B cell (primary cell): ENCODE data around the gene PCDHA10. TPM values are rescaled to one million over a fixed set of nuclear protein-coding genes. Genes with fewer than 3 reads are reported as not detected.
"Not testable (repeated sequence)": the region's sequence is repeated elsewhere in the genome, so short reads cannot be mapped to it uniquely, and the experiment has no call there.

Source experiments
- ATAC-seq: fragments of 200-7000 bp; cut with Tn5 transposase; one replicate; pipeline ENCODE4 v1.10.0; 2021; ENCODE audit warnings: low read depth, mild to moderate bottlenecking, moderate number of reproducible peaks, moderate library complexity
- CTCF ChIA-PET: fragments of 350-600 bp; sonication (Branson Sonifier 250); formaldehyde crosslinking; loops from one replicate; lab custom pipeline; 2021; ENCODE audit warnings: antibody characterized with exemption, inconsistent platforms; lab: Charles Lee
- POLR2A ChIA-PET: fragments of 350-600 bp; sonication (Branson Sonifier 250); formaldehyde crosslinking; loops from one replicate; lab custom pipeline; 2021; ENCODE audit warnings: antibody characterized with exemption; lab: Charles Lee
- DNase-seq: peaks from one replicate; pipeline ENCODE4 v3.0.0; 2013
- H2AFZ ChIP-seq: 2 replicates; pipeline ENCODE4 v1.6.1; 2012; ENCODE audit warnings: mild to moderate bottlenecking, low read depth, low read length; ENCODE audit not compliant: insufficient read depth, poor library complexity, severe bottlenecking
- H3K27ac ChIP-seq, 2 donors: 1 replicate in 1 of 2; 2 replicates in 1 of 2; pipeline ENCODE4 v1.5.1; 2012 to 2013; ENCODE audit warnings: low read length in 2 of 2, mild to moderate bottlenecking in 2 of 2, moderate library complexity in 1 of 2
- H3K27me3 ChIP-seq, 4 experiments: fragments of 200-600 bp in 1 of 4; sonication (generic) in 1 of 4; replicated peaks in 1 of 4; 1 replicate in 2 of 4; 2 replicates in 2 of 4; pipeline versions ENCODE4 v1.6.1 to v1.7.0; 2013 to 2016; ENCODE audit warnings: low read length in 3 of 4, mild to moderate bottlenecking in 2 of 4, mixed read lengths in 1 of 4, moderate library complexity in 1 of 4; ENCODE audit not compliant: insufficient read depth in 4 of 4, control insufficient read depth in 3 of 4; ENCODE audit errors: control extremely low read depth in 1 of 4
- H3K36me3 ChIP-seq, 2 experiments: replicated peaks in 1 of 2; 1 replicate in 1 of 2; 2 replicates in 1 of 2; pipeline versions ENCODE4 v1.6.1 to v1.7.1; 2013; ENCODE audit warnings: low read length in 1 of 2; ENCODE audit not compliant: insufficient read depth in 2 of 2, control insufficient read depth in 1 of 2; ENCODE audit errors: control extremely low read depth in 1 of 2, extremely low read depth in 1 of 2
- H3K4me1 ChIP-seq, 2 donors: fragments of 200-600 bp in 1 of 2; sonication (generic) in 1 of 2; 1 replicate in 1 of 2; 2 replicates in 1 of 2; pipeline versions ENCODE4 v1.5.1 to v1.6.1; 2013 to 2017; ENCODE audit warnings: low read length in 2 of 2; ENCODE audit not compliant: control insufficient read depth in 2 of 2, insufficient read depth in 2 of 2
- H3K4me2 ChIP-seq: replicated peaks from 2 replicates; pipeline ENCODE3; 2012; ENCODE audit warnings: mild to moderate bottlenecking, low read depth, low read length; ENCODE audit not compliant: poor library complexity, severe bottlenecking
- H3K4me3 ChIP-seq, 5 experiments: fragments of 200-600 bp in 1 of 5; sonication (generic) in 1 of 5; 1 replicate in 3 of 5; 2 replicates in 2 of 5; pipeline versions ENCODE4 v1.5.1 to v1.7.0; 2011 to 2016; ENCODE audit warnings: low read length in 4 of 5, mild to moderate bottlenecking in 4 of 5, low read depth in 2 of 5, control low read depth in 1 of 5, moderate library complexity in 1 of 5; ENCODE audit not compliant: insufficient read depth in 1 of 5; ENCODE audit errors: control extremely low read depth in 1 of 5, extremely low read depth in 1 of 5
- H3K79me2 ChIP-seq: fragments of 200-600 bp; sonication (generic); one replicate; pipeline ENCODE4 v1.6.0; 2016; ENCODE audit warnings: low read length; ENCODE audit not compliant: control insufficient read depth, insufficient read depth
- H3K9ac ChIP-seq: fragments of 200-600 bp; sonication (generic); 2 replicates; pipeline ENCODE4 v1.6.1; 2017; ENCODE audit warnings: mild to moderate bottlenecking, low read length, moderate library complexity
- H3K9me3 ChIP-seq, 3 donors: one replicate each; pipeline versions ENCODE4 v1.6.1 to v1.7.1; 2013; ENCODE audit warnings: low read length in 2 of 3; ENCODE audit not compliant: control insufficient read depth in 2 of 3, insufficient read depth in 1 of 3; ENCODE audit errors: control extremely low read depth in 1 of 3
- H4K20me1 ChIP-seq: 2 replicates; pipeline ENCODE4 v1.6.0; 2012; ENCODE audit warnings: mild to moderate bottlenecking, low read length; ENCODE audit not compliant: insufficient read depth, control insufficient read depth, poor library complexity, severe bottlenecking
- H3K27ac Mint-ChIP-seq: one replicate; pipeline ENCODE4 v1.8.0; 2021; ENCODE audit warnings: mixed read lengths
- H3K27me3 Mint-ChIP-seq: one replicate; pipeline ENCODE4 v1.8.0; 2021; ENCODE audit warnings: mixed read lengths
- H3K4me1 Mint-ChIP-seq: one replicate; pipeline ENCODE4 v1.8.0; 2021; ENCODE audit warnings: mixed read lengths
- H3K4me3 Mint-ChIP-seq: one replicate; pipeline ENCODE4 v1.8.0; 2021; ENCODE audit warnings: mixed read lengths
- H3K9me3 Mint-ChIP-seq: one replicate; pipeline ENCODE4 v1.8.0; 2022; ENCODE audit warnings: mixed read lengths; ENCODE audit not compliant: insufficient read depth
- EZH2 ChIP-seq: IDR thresholded peaks from 2 replicates; pipeline ENCODE4 v1.6.1; 2012; ENCODE audit warnings: borderline replicate concordance, low read depth, mild to moderate bottlenecking, moderate library complexity, low read length; ENCODE audit not compliant: insufficient read depth, poor library complexity, severe bottlenecking
- WGBS: methylation state at CpG from one replicate; pipeline ENCODE4 v1.1.5; 2013; ENCODE audit warnings: missing lambda C conversion rate; ENCODE audit not compliant: insufficient coverage; 5-methylcytosine and 5-hydroxymethylcytosine counted together
- intact Hi-C: fragments of 100-400 bp; cut with micrococcal nuclease; formaldehyde crosslinking; loops from one replicate; pipeline ENCODE4 v1.10.0; 2022
- polyA plus RNA-seq: library from polyadenylated mRNA; depleted of rRNA; stranded (reverse); fragments of >200 nt; gene quantifications from 2 replicates; pipeline ENCODE4 v1.2.3, GENCODE V29; 2012
- total RNA-seq, 2 donors: library from RNA; stranded (reverse); fragments of 120-200 nt in 1 of 2; gene quantifications; 1 replicate in 1 of 2; 2 replicates in 1 of 2; pipeline versions ENCODE4 v1.2.3 to v1.2.4, GENCODE V29; 2013 to 2022
- TF ChIP-seq, protein P1 (sequence below): fragments of 200-600 bp; IDR thresholded peaks from one replicate; pipeline ENCODE4 v1.8.0; 2022; ENCODE audit warnings: antibody characterized with exemption, mild to moderate bottlenecking

The PCDHA10 gene
- total and polyA plus RNA-seq, 2 donors (not counting 1 experiment from before 2014, with no cell fraction given), result not detected

DNA sequence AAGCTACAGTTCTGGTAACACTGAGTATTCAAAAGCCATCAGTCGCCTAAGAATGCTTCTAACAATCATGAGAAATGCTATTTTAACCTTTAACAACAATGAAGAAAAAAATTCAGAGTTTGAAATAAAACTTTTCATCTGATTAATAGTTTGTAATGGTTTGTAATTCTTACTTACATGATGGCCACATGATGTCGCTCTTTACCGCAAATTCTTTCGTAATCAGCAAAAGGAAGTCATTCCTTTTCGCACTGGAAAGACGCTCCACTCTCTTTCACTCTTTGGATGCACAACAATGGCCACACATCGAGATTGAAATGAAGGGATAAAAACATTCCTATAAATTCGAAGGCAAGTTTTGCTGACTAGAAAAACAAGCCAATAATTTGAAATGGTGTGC, 21.7 kb upstream of the PCDHA10 start, which contains the start of gene PCDHA7:
TSS of gene PCDHA7 (plus strand) at position 277 of the 400 bp plus-strand sequence. CDS start at position 392, 115 bp downstream.
- intact Hi-C loops, result no loop called here
- H3K27ac Mint-ChIP-seq, result no peak within 1 kb of the TSS
- H3K4me3 Mint-ChIP-seq, result no peak within 1 kb of the TSS
- 30% methylated on average over 3 of the region's 8 CpGs for WGBS
- Histone ChIP-seq H3K27ac (no peak within 1 kb of the TSS), H2AFZ (no peak within 1 kb of the TSS), H3K9me3 (peaks cover 0 to 34% (median 7%) of the 10 kb centered on the region in 3 donors), H3K27me3 (peaks cover 0 to 10% (median 4%) of the 10 kb centered on the region in 4 experiments), H3K4me2 (no peak within 1 kb of the TSS), H3K9ac (no peak within 1 kb of the TSS), H3K36me3 (no peaks in the 10 kb centered on the region), H3K4me3 (no peak within 1 kb of the TSS), H4K20me1 (no peaks in the 10 kb centered on the region), H3K4me1 (no peaks in the 10 kb centered on the region), H3K79me2 (no peaks in the 10 kb centered on the region)
- ChIA-PET CTCF (no interaction called here), POLR2A (no interaction called here)
- TF ChIP-seq EZH2, result no peak
- TF ChIP-seq, protein P1, sequence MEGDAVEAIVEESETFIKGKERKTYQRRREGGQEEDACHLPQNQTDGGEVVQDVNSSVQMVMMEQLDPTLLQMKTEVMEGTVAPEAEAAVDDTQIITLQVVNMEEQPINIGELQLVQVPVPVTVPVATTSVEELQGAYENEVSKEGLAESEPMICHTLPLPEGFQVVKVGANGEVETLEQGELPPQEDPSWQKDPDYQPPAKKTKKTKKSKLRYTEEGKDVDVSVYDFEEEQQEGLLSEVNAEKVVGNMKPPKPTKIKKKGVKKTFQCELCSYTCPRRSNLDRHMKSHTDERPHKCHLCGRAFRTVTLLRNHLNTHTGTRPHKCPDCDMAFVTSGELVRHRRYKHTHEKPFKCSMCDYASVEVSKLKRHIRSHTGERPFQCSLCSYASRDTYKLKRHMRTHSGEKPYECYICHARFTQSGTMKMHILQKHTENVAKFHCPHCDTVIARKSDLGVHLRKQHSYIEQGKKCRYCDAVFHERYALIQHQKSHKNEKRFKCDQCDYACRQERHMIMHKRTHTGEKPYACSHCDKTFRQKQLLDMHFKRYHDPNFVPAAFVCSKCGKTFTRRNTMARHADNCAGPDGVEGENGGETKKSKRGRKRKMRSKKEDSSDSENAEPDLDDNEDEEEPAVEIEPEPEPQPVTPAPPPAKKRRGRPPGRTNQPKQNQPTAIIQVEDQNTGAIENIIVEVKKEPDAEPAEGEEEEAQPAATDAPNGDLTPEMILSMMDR, result no peak
- DNase-seq (no peak), ATAC-seq (no peak)
- peaks cover 3% of the 10 kb centered on the region for H3K9me3 Mint-ChIP-seq
- no peaks in the 10 kb centered on the region for H3K4me1 Mint-ChIP-seq
- H3K27me3 Mint-ChIP-seq, result peaks cover 22% of the 10 kb centered on the region

- Histone ChIP-seq H3K9me3 (peaks cover 0 to 29% (median 7%) of the 10 kb centered on the region in 3 donors), H3K27me3 (peaks cover 0 to 10% (median 4%) of the 10 kb centered on the region in 4 experiments)
- intact Hi-C loops, H3K27ac ChIP-seq, H3K36me3 ChIP-seq, H3K27ac Mint-ChIP-seq, H3K4me1 ChIP-seq, H3K4me2 ChIP-seq, DNase-seq, POLR2A ChIA-PET, H4K20me1 ChIP-seq, H3K79me2 ChIP-seq, H2AFZ ChIP-seq, H3K4me3 Mint-ChIP-seq, ATAC-seq, H3K4me1 Mint-ChIP-seq, H3K9ac ChIP-seq, CTCF ChIA-PET, H3K9me3 Mint-ChIP-seq, H3K4me3 ChIP-seq: not testable (repeated sequence)
- 35% methylated on average over 21 of the region's 38 CpGs for WGBS
- peaks cover 22% of the 10 kb centered on the region for H3K27me3 Mint-ChIP-seq
These were observed 21.2 kb upstream of the PCDHA10 start for GRCh38 chr5:140834439-140835008.
